K562 (cell line): Measurements from ENCODE around the gene RDM1. TPM values are rescaled to one million over a fixed set of nuclear protein-coding genes. Genes with fewer than 3 reads are reported as not detected.

Source experiments
- FOXJ2 ChIP-seq: fragments of 200-800 bp; sonication (Bioruptor generic); IDR thresholded peaks from 2 replicates; pipeline ENCODE4 v1.6.1; 2016; ENCODE audit warnings: missing genetic modification characterization, missing compliant biosample characterization
- JUN ChIP-seq, 2 experiments: sonication (generic) in 1 of 2; formaldehyde crosslinking in 1 of 2; IDR thresholded peaks; 2 replicates each; pipeline versions ENCODE4 v1.6.1 to v1.8.0; 2012 to 2022; ENCODE audit warnings: borderline replicate concordance in 2 of 2, mild to moderate bottlenecking in 2 of 2, improper control_type of control experiment in 1 of 2, low read depth in 1 of 2, low read length in 1 of 2, missing genetic modification reagents in 1 of 2
- NR1H2 ChIP-seq: sonication (generic); formaldehyde crosslinking; IDR thresholded peaks from 2 replicates; pipeline ENCODE4 v1.4.0; 2020; ENCODE audit warnings: mild to moderate bottlenecking, missing genetic modification reagents
- RHOXF2B ChIP-seq: fragments of 250-450 bp; sonication (Bioruptor Pico); conservative IDR thresholded peaks from 2 replicates; pipeline ENCODE4 v1.5.1; 2021
- ZNF551 ChIP-seq: fragments of 250-450 bp; sonication (Bioruptor Pico); IDR thresholded peaks from 2 replicates; pipeline ENCODE4 v1.5.0; 2021; ENCODE audit warnings: mild to moderate bottlenecking, moderate library complexity
- polyA plus RNA-seq, 8 experiments: library from polyadenylated mRNA; depleted of rRNA in 4 of 8; stranded (reverse) in 5 of 8; unstranded in 3 of 8; fragments of >200 nt; fragmentation: Nextera tagmentation in 2 of 8; fragmentation: Illumina TruSeq in 1 of 8; extraction: Ambion mirVana in 2 of 8; extraction: Trizol in 1 of 8; gene quantifications; 2 replicates each; pipeline versions ENCODE4 v1.2.1 to v1.2.3, GENCODE V29; 2011 to 2014; ENCODE audit warnings: inconsistent platforms in 1 of 8, missing spikeins in 1 of 8
- total RNA-seq, 7 experiments: library from RNA; depleted of rRNA in 6 of 7; stranded (reverse); fragments of >200 nt in 6 of 7; fragmentation: Illumina TruSeq in 2 of 7; extraction: Trizol in 2 of 7; gene quantifications; 2 replicates each; pipeline versions ENCODE4 v1.2.1 to v1.2.3, GENCODE V29; 2011 to 2021; ENCODE audit warnings: low replicate concordance in 1 of 7
- TF ChIP-seq, protein P1 (sequence below): fragments of 450-650 bp; IDR thresholded peaks from 2 replicates; pipeline ENCODE4 v1.6.1; 2018; ENCODE audit warnings: mild to moderate bottlenecking, low read depth; ENCODE audit not compliant: partially characterized antibody
- TF ChIP-seq, protein P2 (sequence below): IDR thresholded peaks from 2 replicates; pipeline ENCODE4 v1.6.1; 2011; ENCODE audit warnings: borderline replicate concordance, low read depth, mild to moderate bottlenecking, moderate library complexity, low read length; ENCODE audit not compliant: insufficient read depth, poor library complexity, severe bottlenecking
- TF ChIP-seq, protein P3 (sequence below), 2 experiments: IDR thresholded peaks; 2 replicates each; pipeline ENCODE4 v1.6.1; 2012; ENCODE audit warnings: improper control_type of control experiment in 2 of 2, low read depth in 2 of 2, low read length in 2 of 2, borderline replicate concordance in 1 of 2

The RDM1 gene
- total and polyA plus RNA-seq, 9 of the 15 experiments (the other 6 are each of a cell fraction or from before 2014, with no cell fraction given), result 2.5 to 11.2 (median 5.4) TPM

DNA sequence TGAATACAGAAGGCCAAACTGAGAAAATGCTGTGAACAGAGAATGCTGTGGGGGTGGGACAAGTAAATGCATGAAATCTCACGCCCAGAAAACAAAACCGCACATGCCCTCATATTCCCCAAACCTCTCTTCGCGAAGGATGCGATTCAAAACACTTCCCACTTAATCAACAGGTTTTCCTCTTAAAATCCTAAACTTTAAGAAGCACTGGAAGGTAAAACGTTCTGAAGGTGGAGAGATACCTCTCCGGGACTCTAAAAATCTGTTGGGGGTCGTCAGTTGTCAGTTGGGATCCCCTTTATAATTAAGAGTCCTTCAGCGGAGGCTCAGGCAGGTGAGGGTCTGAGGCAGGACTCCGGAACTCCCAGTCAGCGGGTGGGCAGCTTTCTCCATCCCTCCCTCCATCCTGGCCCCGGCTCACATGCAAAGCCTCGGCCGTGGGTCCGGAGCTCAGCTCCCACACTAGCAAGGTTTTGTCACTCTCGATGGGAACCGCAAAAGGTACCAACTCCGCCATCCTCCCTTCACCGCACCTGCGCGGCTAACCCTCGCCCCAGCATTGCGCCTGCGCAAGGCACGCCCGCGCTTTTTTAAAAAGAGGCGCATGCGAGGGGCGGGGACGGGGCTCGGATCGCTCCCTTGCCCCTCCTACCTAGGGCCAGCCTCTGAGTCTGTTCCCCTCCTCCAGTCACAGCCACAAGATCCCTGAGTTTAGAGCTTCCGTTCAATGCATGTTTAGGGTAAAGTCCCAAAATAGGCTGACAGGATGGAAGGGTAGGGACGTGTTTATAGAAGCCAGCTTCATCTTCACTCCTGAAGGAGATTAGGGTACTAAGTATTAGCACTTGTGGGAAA is at the start of gene RDM1 (continued):
- TF ChIP-seq, protein P1, sequence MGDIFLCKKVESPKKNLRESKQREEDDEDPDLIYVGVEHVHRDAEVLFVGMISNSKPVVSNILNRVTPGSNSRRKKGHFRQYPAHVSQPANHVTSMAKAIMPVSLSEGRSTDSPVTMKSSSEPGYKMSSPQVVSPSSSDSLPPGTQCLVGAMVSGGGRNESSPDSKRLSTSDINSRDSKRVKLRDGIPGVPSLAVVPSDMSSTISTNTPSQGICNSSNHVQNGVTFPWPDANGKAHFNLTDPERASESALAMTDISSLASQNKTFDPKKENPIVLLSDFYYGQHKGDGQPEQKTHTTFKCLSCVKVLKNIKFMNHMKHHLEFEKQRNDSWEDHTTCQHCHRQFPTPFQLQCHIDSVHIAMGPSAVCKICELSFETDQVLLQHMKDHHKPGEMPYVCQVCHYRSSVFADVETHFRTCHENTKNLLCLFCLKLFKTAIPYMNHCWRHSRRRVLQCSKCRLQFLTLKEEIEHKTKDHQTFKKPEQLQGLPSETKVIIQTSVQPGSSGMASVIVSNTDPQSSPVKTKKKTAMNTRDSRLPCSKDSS, result no peak
- TF ChIP-seq, protein P2, sequence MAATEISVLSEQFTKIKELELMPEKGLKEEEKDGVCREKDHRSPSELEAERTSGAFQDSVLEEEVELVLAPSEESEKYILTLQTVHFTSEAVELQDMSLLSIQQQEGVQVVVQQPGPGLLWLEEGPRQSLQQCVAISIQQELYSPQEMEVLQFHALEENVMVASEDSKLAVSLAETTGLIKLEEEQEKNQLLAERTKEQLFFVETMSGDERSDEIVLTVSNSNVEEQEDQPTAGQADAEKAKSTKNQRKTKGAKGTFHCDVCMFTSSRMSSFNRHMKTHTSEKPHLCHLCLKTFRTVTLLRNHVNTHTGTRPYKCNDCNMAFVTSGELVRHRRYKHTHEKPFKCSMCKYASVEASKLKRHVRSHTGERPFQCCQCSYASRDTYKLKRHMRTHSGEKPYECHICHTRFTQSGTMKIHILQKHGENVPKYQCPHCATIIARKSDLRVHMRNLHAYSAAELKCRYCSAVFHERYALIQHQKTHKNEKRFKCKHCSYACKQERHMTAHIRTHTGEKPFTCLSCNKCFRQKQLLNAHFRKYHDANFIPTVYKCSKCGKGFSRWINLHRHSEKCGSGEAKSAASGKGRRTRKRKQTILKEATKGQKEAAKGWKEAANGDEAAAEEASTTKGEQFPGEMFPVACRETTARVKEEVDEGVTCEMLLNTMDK, result no peak
- no peak for TF ChIP-seq NR1H2 (CRISPR knock-in tag)
- TF ChIP-seq, protein P3, sequence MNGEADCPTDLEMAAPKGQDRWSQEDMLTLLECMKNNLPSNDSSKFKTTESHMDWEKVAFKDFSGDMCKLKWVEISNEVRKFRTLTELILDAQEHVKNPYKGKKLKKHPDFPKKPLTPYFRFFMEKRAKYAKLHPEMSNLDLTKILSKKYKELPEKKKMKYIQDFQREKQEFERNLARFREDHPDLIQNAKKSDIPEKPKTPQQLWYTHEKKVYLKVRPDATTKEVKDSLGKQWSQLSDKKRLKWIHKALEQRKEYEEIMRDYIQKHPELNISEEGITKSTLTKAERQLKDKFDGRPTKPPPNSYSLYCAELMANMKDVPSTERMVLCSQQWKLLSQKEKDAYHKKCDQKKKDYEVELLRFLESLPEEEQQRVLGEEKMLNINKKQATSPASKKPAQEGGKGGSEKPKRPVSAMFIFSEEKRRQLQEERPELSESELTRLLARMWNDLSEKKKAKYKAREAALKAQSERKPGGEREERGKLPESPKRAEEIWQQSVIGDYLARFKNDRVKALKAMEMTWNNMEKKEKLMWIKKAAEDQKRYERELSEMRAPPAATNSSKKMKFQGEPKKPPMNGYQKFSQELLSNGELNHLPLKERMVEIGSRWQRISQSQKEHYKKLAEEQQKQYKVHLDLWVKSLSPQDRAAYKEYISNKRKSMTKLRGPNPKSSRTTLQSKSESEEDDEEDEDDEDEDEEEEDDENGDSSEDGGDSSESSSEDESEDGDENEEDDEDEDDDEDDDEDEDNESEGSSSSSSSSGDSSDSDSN (IDR thresholded peaks at IDR 0.05; ENCODE audit: borderline replicate concordance in 1 of 2, low read depth in 2 of 2, low read length in 2 of 2), result 0 out of 4 replicates have a peak, but pooled peaks of 1 of the 2 experiments have one; percentile 26
- TF ChIP-seq FOXJ2 (tag), result no peak
- TF ChIP-seq JUN (IDR thresholded peaks at IDR 0.05; ENCODE audit: borderline replicate concordance, low read depth, low read length), result 0 out of 2 replicates have a peak, but pooled peaks have one; percentile 54
- no peak for TF ChIP-seq JUN (CRISPR knock-in tag; IDR thresholded peaks at IDR 0.05; ENCODE audit: borderline replicate concordance)
- no peak for TF ChIP-seq ZNF551 (CRISPR knock-in tag)
- TF ChIP-seq RHOXF2B (CRISPR knock-in tag), result 0 out of 2 replicates have a peak, but pooled peaks have one; percentile 21
